ENCODE measurements around the gene TRIP13. TPM values are rescaled to one million over a fixed set of nuclear protein-coding genes. Genes with fewer than 3 reads are reported as not detected.
"Not testable (repeated sequence)": the region's sequence is repeated elsewhere in the genome, so short reads cannot be mapped to it uniquely, and the experiment has no call there.

The TRIP13 gene
- total RNA-seq, 1 donor, result 32.5 TPM

DNA sequence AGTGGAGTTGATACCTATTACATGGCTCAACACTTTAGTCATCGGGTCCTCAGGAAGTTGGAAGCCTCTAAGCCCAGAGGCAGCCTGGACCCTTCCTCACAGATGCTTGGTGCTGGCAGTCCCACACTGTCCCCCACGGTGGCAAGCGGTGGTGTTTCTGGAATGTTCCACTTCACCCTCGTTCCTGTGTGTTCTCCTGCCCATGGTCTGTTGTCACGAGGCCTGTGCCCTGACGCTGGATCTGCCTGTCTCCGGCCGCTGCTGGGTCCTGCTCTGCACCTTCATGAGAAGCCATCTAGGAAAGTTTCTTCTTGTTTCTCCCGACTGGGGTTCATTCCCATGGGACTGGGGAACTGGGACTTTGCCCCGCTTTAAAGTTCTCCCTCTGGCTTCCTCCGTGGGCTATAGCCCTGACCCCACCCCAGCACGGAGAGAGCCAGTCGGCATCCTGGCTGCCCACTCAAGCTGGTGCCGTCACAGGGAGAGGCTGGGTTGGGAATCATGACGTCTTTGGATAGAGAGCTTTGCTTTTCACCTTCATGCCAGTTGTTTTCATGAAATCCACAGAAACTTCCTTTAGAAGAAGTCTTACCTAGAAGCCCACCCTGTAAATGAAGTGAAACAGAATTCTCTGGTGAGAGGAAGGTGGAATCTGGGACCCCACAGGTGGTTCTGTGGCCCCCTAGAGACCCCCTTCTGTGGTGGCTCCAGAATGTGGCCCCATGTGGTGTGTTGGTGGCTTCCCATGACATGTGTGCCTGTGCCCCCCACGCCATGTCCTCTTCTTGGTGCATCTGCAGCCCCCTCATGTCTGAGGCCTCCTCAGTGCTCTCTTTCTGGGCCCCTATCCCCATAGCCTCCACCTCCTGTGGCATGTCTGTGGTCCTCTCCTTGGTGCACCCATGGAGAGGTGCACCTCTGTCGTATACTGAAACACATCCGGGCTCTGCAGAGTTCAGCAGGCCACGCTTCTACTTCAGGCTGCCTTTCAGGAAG is 43.8 kb downstream of the TRIP13 start:
- H3K4me3 ChIP-seq (ENCODE audit: low read depth, low read length), result no peak overlapping the region
- no peak for TF ChIP-seq CTCF (IDR thresholded peaks at IDR 0.05; ENCODE audit: insufficient read depth, low read length)
- no peak for DNase-seq (ENCODE audit: low read depth)

- H3K4me3 ChIP-seq (ENCODE audit: low read depth, low read length), result no peak overlapping the region
- TF ChIP-seq CTCF (IDR thresholded peaks at IDR 0.05; ENCODE audit: insufficient read depth, low read length), result no peak
- no peak for DNase-seq (ENCODE audit: low read depth)
These were observed 44.7 kb downstream of the TRIP13 start for GRCh38 chr5:937151-937924.

DNA sequence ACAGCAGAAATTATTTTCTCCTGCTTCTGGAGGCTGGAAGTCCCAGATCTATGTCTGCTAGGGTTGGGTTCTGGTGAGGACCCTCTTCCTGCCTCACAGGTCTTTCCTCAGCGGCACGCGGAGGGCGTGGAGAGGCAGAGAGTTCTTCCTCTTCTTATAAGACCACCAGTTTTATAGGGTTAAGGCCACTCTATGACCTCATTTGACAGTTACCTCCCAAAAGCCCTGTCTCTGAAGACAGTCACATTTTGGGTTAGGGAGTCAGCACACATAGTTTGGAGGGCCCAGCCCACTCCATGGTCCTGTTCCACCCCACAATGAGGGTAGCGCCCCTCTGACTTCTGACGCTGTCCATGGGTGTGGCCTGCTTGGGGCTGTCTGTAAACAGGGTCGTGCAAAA is 46.7 kb downstream of the TRIP13 start:
- no peak overlapping the region for H3K4me3 ChIP-seq (ENCODE audit: low read depth, low read length)
- no peak for TF ChIP-seq CTCF (IDR thresholded peaks at IDR 0.05; ENCODE audit: insufficient read depth, low read length)
- no peak for DNase-seq (ENCODE audit: low read depth)

GRCh38 chr5:940741-941140 is 48.1 kb downstream of the TRIP13 start:
- H3K4me3 ChIP-seq (ENCODE audit: low read depth, low read length); DNase-seq (ENCODE audit: low read depth): not testable (repeated sequence)

DNA sequence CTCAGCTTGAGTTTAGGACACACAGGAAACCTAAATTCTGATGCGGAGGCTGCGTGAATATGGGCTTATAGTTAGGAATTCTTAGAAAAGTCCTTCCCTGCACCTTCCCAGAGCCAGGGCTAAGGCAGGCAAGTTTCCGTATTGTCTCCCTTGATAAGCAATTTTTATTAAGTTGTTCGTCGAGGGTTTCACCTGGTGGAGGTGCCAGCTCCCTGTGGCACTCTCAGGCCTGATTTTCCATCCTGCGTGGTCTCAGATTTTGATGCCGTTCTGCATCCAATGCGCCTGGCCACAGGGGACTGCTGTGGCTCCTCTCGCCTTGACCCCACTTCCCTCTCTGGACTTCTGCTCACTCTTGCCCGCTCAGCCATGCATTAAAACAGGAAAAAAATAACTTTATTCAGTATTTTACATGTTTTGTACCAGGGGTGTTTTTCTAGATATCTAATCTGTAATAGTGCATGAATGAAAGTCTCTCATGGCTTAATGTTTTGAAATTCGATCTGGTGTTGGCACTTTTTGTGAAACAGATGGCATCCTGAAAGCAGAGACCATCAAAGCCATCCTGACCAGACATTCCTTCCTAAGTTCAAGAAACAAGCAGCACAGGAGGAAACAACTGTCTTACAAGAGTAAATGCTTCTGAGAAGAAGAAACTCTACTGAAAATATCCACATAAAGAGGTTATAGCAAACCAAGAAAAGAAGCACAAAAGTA is 50.7 kb downstream of the TRIP13 start:
- DNase-seq (ENCODE audit: low read depth), result no peak
- no peak for TF ChIP-seq CTCF (IDR thresholded peaks at IDR 0.05; ENCODE audit: insufficient read depth, low read length)
- no peak overlapping the region for H3K4me3 ChIP-seq (ENCODE audit: low read depth, low read length)

GRCh38 chr5:943918-944620 is 51.4 kb downstream of the TRIP13 start:
- H3K4me3 ChIP-seq (ENCODE audit: low read depth, low read length), result no peak overlapping the region
- no peak for DNase-seq (ENCODE audit: low read depth)
- no peak for TF ChIP-seq CTCF (IDR thresholded peaks at IDR 0.05; ENCODE audit: insufficient read depth, low read length)
